H9 (cell line): ENCODE results near the gene TEX264. TPM values are rescaled to one million over a fixed set of nuclear protein-coding genes. Genes with fewer than 3 reads are reported as not detected.

Source experiments
- DNase-seq: peaks from one replicate; pipeline ENCODE4 v3.0.0-alpha.2; 2017
- H2AFZ ChIP-seq: one replicate; pipeline ENCODE4 v1.6.1; 2013; ENCODE audit warnings: mild to moderate bottlenecking, low read length, control low read depth, moderate library complexity
- H2AK5ac ChIP-seq: 2 replicates; pipeline ENCODE4 v1.6.1; 2013; ENCODE audit warnings: low read length, control low read depth, mixed read lengths; ENCODE audit not compliant: insufficient read length
- H2BK120ac ChIP-seq: one replicate; pipeline ENCODE4 v1.6.1; 2013; ENCODE audit warnings: low read depth, mild to moderate bottlenecking, low read length, control low read depth, inconsistent platforms; ENCODE audit not compliant: poor library complexity, severe bottlenecking
- H2BK12ac ChIP-seq: 2 replicates; pipeline ENCODE4 v1.6.1; 2013; ENCODE audit warnings: low read length, control low read depth, mixed read lengths, low read depth; ENCODE audit not compliant: insufficient read length
- H2BK15ac ChIP-seq: 2 replicates; pipeline ENCODE4 v1.6.1; 2013; ENCODE audit warnings: low read depth, low read length, control low read depth
- H2BK20ac ChIP-seq: one replicate; pipeline ENCODE4 v1.6.1; 2013; ENCODE audit warnings: low read depth, mild to moderate bottlenecking, low read length, control low read depth, inconsistent platforms; ENCODE audit not compliant: poor library complexity, severe bottlenecking
- H2BK5ac ChIP-seq: 2 replicates; pipeline ENCODE4 v1.6.1; 2013; ENCODE audit warnings: low read length, control low read depth, mixed read lengths; ENCODE audit not compliant: insufficient read length
- H3K14ac ChIP-seq: 2 replicates; pipeline ENCODE4 v1.6.1; 2013; ENCODE audit warnings: low read length, control low read depth; ENCODE audit not compliant: insufficient read depth
- H3K18ac ChIP-seq: 2 replicates; pipeline ENCODE4 v1.6.1; 2013; ENCODE audit warnings: low read depth, mild to moderate bottlenecking, mixed read lengths, low read length, control low read depth; ENCODE audit not compliant: insufficient read length
- H3K23ac ChIP-seq: 2 replicates; pipeline ENCODE4 v1.6.1; 2013; ENCODE audit warnings: low read length, control low read depth, mixed read lengths, low read depth; ENCODE audit not compliant: insufficient read length
- H3K23me2 ChIP-seq: 2 replicates; pipeline ENCODE4 v1.6.1; 2013; ENCODE audit warnings: low read depth, mild to moderate bottlenecking, mixed read lengths, low read length, control low read depth; ENCODE audit not compliant: insufficient read length, poor library complexity, severe bottlenecking
- H3K27ac ChIP-seq: 2 replicates; pipeline ENCODE4 v1.5.1; 2013; ENCODE audit warnings: low read length, control low read depth, mixed read lengths, low read depth; ENCODE audit not compliant: insufficient read length
- H3K27me3 ChIP-seq: 2 replicates; pipeline ENCODE4 v1.6.1; 2013; ENCODE audit warnings: low read length, control low read depth, inconsistent platforms; ENCODE audit not compliant: insufficient read depth
- H3K4ac ChIP-seq: 2 replicates; pipeline ENCODE4 v1.6.1; 2013; ENCODE audit warnings: low read depth, mild to moderate bottlenecking, control low read depth, inconsistent platforms, low read length, moderate library complexity
- H3K4me1 ChIP-seq: 2 replicates; pipeline ENCODE4 v1.6.1; 2013; ENCODE audit warnings: low read length, control low read depth, inconsistent platforms; ENCODE audit not compliant: insufficient read depth
- H3K4me2 ChIP-seq: 2 replicates; pipeline ENCODE4 v1.6.1; 2013; ENCODE audit warnings: low read length, control low read depth, mixed read lengths; ENCODE audit not compliant: insufficient read length, insufficient read depth
- H3K56ac ChIP-seq: 2 replicates; pipeline ENCODE4 v1.6.1; 2013; ENCODE audit warnings: low read depth, mild to moderate bottlenecking, mixed read lengths, low read length, control low read depth; ENCODE audit not compliant: insufficient read length
- H3K79me1 ChIP-seq: 2 replicates; pipeline ENCODE4 v1.6.1; 2013; ENCODE audit warnings: low read depth, mild to moderate bottlenecking, moderate library complexity, low read length, control low read depth, inconsistent platforms; ENCODE audit not compliant: insufficient read depth, poor library complexity, severe bottlenecking
- H3K79me2 ChIP-seq: 2 replicates; pipeline ENCODE4 v1.6.1; 2013; ENCODE audit warnings: low read length, control low read depth, inconsistent platforms; ENCODE audit not compliant: insufficient read depth
- H3K9ac ChIP-seq: 2 replicates; pipeline ENCODE4 v1.6.1; 2013; ENCODE audit warnings: low read length, control low read depth, mixed read lengths; ENCODE audit not compliant: insufficient read length; ENCODE audit errors: extremely low read depth
- H3K9me3 ChIP-seq: one replicate; pipeline ENCODE4 v1.6.1; 2013; ENCODE audit warnings: low read depth, low read length, inconsistent platforms; ENCODE audit not compliant: control insufficient read depth
- H3T11ph ChIP-seq: one replicate; pipeline ENCODE4 v1.6.1; 2013; ENCODE audit warnings: mild to moderate bottlenecking, low read length, control low read depth, inconsistent platforms
- H4K20me1 ChIP-seq: one replicate; pipeline ENCODE4 v1.6.1; 2013; ENCODE audit not compliant: control insufficient read depth, insufficient read length, insufficient read depth
- H4K5ac ChIP-seq: 2 replicates; pipeline ENCODE4 v1.6.1; 2013; ENCODE audit warnings: low read depth, mild to moderate bottlenecking, mixed read lengths, low read length, control low read depth; ENCODE audit not compliant: insufficient read length
- H4K8ac ChIP-seq: replicated peaks from 2 replicates; pipeline ENCODE4 v1.6.1; 2013; ENCODE audit warnings: low read length, control low read depth, mixed read lengths, low read depth; ENCODE audit not compliant: insufficient read length
- H4K91ac ChIP-seq: 2 replicates; pipeline ENCODE4 v1.6.1; 2013; ENCODE audit warnings: low read depth, mild to moderate bottlenecking, moderate library complexity, mixed read lengths, low read length, control low read depth; ENCODE audit not compliant: insufficient read length
- H3K27ac Mint-ChIP-seq, 3 experiments: 2 replicates in 2 of 3; 3 replicates in 1 of 3; pipeline ENCODE4 v1.8.0; 2020 to 2021; ENCODE audit warnings: mixed read lengths in 3 of 3, mild to moderate bottlenecking in 1 of 3, moderate library complexity in 1 of 3
- H3K27me3 Mint-ChIP-seq: 2 replicates; pipeline ENCODE4 v1.8.0; 2021; ENCODE audit warnings: low read depth, mild to moderate bottlenecking, moderate library complexity, mixed read lengths
- H3K36me3 Mint-ChIP-seq, 3 experiments: 2 replicates in 2 of 3; 3 replicates in 1 of 3; pipeline ENCODE4 v1.8.0; 2020 to 2021; ENCODE audit warnings: low read depth in 3 of 3, mixed read lengths in 3 of 3; ENCODE audit not compliant: insufficient read depth in 1 of 3
- H3K4me1 Mint-ChIP-seq, 2 experiments: 2 replicates each; pipeline ENCODE4 v1.8.0; 2020; ENCODE audit warnings: mixed read lengths in 2 of 2
- H3K4me3 Mint-ChIP-seq, 2 experiments: 2 replicates in 1 of 2; 3 replicates in 1 of 2; pipeline ENCODE4 v1.8.0; 2020 to 2021; ENCODE audit warnings: mild to moderate bottlenecking in 2 of 2, mixed read lengths in 2 of 2, moderate library complexity in 1 of 2
- H3K9me3 Mint-ChIP-seq, 2 experiments: 2 replicates in 1 of 2; 3 replicates in 1 of 2; pipeline ENCODE4 v1.8.0; 2020; ENCODE audit warnings: mild to moderate bottlenecking in 2 of 2, mixed read lengths in 2 of 2, moderate library complexity in 1 of 2
- CTCF ChIP-seq: fragments of 200-600 bp; sonication (generic); conservative IDR thresholded peaks from 3 replicates; pipeline ENCODE4 v1.8.0; 2021; ENCODE audit warnings: antibody characterized with exemption, mild to moderate bottlenecking
- WGBS: extraction: QIAGEN DNeasy Blood & Tissue Kit; methylation state at CpG from one replicate; pipeline ENCODE4 v1.1.7; 2013; ENCODE audit warnings: missing lambda C conversion rate, low lambda C conversion rate, mixed read lengths; ENCODE audit not compliant: insufficient read length; ENCODE audit errors: extremely low coverage; 5-methylcytosine and 5-hydroxymethylcytosine counted together
- total RNA-seq: library from RNA; stranded (reverse); gene quantifications from 2 replicates; pipeline ENCODE4 v1.2.1, GENCODE V29; 2021

Gene TEX264
- total RNA-seq, 1 experiment from 2014 or later, result 17.3 TPM

- TF ChIP-seq CTCF, result no peak
- H2BK15ac ChIP-seq, result no peak overlapping the region
- Mint-ChIP-seq H3K36me3 (peaks cover 0 to 4% (median 3%) of the 10 kb centered on the region in 3 experiments; a peak in 2 of 7 replicates), H3K9me3 (no peaks in the 10 kb centered on the region; a peak in 1 of 5 replicates), H3K4me3 (peak overlapping the region in 1 of 2 experiments; percentile 53; a peak in 3 of 5 replicates), H3K4me1 (peaks cover 22 to 44% of the 10 kb centered on the region in 2 experiments), H3K27ac (no peak overlapping the region; a peak in 1 of 7 replicates), H3K27me3 (peaks cover 35% of the 10 kb centered on the region)
- H3K9ac ChIP-seq, result no peak overlapping the region
- H3K56ac ChIP-seq, result no peak overlapping the region
- peaks cover 17% of the 10 kb centered on the region; the same call in 1 of the 2 replicates for H3K27me3 ChIP-seq
- no peaks in the 10 kb centered on the region for H3K9me3 ChIP-seq
- H3K23ac ChIP-seq, result no peak overlapping the region
- H3K14ac ChIP-seq, result no peak overlapping the region
- no peaks in the 10 kb centered on the region; the same call in 1 of the 2 replicates for H3K4me1 ChIP-seq
- no CpG with 5 or more reads among the region's 4 CpGs for WGBS
- no peaks in the 10 kb centered on the region for H3K79me2 ChIP-seq
- H2BK12ac ChIP-seq, result no peak overlapping the region
- no peak for DNase-seq
- peaks cover 7% of the 10 kb centered on the region for H3K23me2 ChIP-seq
- H4K8ac ChIP-seq, result no peak overlapping the region
- no peak overlapping the region for H3K18ac ChIP-seq
- H3K79me1 ChIP-seq, result no peaks in the 10 kb centered on the region
- H2BK120ac ChIP-seq, result no peak overlapping the region
- no peak overlapping the region for H2BK5ac ChIP-seq
- no peak overlapping the region for H3K4me2 ChIP-seq
- H3K4ac ChIP-seq, result no peak overlapping the region
- H2AFZ ChIP-seq, result no peak overlapping the region
- no peak overlapping the region for H3T11ph ChIP-seq
- no peak overlapping the region for H2AK5ac ChIP-seq
- H4K91ac ChIP-seq, result no peak overlapping the region
- H2BK20ac ChIP-seq, result no peak overlapping the region
- no peak overlapping the region for H3K27ac ChIP-seq
- H4K20me1 ChIP-seq, result no peaks in the 10 kb centered on the region
- H4K5ac ChIP-seq, result no peak overlapping the region
Measured at GRCh38 chr3:51704511-51704950, 33.5 kb downstream of the TEX264 start.
